Caki2 (cell line): ENCODE results near the gene LETMD1. TPM values are rescaled to one million over a fixed set of nuclear protein-coding genes. Genes with fewer than 3 reads are reported as not detected.
"Not testable (repeated sequence)": the region's sequence is repeated elsewhere in the genome, so short reads cannot be mapped to it uniquely, and the experiment has no call there.

Source experiments
- DNase-seq: peaks from one replicate; pipeline ENCODE4 v3.0.0-alpha.2; 2015; ENCODE audit warnings: low read depth
- in situ Hi-C: cut with HindIII; loops from 2 replicates; pipeline ENCODE4 v1.10.0; 2016; ENCODE audit warnings: low sequenced_read_pairs, low pct_unique_long_range_greater_than_20kb, mixed read lengths
- total RNA-seq: library from RNA; depleted of rRNA; stranded (reverse); fragments of >200 nt; shearing (Covaris generic); gene quantifications from 2 replicates; pipeline ENCODE4 v1.2.3, GENCODE V29; 2014; ENCODE audit warnings: low replicate concordance; rRNA removed

The LETMD1 gene, protein sequence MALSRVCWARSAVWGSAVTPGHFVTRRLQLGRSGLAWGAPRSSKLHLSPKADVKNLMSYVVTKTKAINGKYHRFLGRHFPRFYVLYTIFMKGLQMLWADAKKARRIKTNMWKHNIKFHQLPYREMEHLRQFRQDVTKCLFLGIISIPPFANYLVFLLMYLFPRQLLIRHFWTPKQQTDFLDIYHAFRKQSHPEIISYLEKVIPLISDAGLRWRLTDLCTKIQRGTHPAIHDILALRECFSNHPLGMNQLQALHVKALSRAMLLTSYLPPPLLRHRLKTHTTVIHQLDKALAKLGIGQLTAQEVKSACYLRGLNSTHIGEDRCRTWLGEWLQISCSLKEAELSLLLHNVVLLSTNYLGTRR
- total RNA-seq = 55.7 and 67.4 TPM in 2 replicates

- in situ Hi-C loops = no loop called here
- DNase-seq = peak; percentile 99
Measured at GRCh38 chr12:51047655-51048540, at the start of gene LETMD1. TSS of gene LETMD1 (plus strand) at chr12:51048327. CDS start at chr12:51048357, 30 bp downstream.

DNA sequence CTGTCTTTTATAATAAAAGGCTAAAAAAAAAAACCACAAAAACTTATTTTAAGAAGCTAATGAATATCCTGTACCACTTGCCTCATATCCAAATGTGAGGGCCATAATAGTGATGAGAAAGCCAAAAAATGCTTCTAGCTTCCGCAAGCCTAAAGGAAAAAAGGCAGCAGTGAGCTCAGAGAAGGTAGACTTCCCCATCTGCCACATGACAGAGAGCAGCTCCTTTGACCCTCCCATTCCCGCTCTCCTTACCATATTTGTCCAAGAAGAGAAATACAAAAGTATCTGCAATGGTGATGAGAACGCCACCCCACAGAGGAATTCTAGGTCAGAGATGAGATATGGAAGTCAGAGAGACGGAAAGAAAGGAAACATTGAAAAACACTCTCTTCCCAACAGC lies 49.0 kb upstream of the LETMD1 start:
- DNase-seq = no peak
- in situ Hi-C loops = no loop called here

DNA sequence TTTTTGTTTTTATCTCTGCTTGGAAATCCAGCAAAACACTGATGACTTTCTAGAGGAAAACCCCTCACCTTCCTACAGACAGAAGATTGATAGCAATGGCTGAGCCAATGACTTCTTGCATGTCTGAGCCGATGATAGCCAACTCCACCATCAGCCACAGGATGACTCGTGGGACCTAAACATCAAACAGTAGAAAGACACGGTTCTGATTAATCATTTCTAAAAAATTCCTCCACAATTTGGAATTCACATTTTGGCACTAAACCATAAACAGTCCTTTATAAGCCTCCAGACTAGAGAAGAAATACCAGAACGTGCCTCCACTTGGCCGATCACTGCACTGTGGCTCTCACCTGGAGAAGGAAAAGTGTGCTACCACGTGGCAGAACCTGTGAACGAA lies 47.9 kb upstream of the LETMD1 start:
- in situ Hi-C loops = no loop called here
- peak; percentile 50 for DNase-seq

DNA sequence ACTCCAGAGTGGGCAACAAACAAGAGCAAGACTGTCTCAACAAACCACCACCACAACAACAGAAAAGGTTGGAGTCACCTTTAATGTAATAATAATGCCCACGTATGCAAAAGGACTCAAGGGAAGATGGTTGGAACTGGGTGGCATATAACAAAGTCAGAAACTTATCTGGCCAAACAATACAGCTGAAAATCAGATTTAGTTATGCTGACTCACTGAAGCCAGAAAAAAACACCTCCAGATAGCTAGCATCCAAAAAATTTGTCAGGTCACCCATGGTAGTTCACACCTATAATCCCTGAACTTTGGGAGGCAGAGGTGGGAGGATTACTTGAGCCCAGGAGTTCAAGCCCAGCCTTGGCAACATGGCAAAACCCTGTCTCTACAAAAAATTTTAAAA lies 46.3 kb upstream of the LETMD1 start:
- in situ Hi-C loops = no loop called here
- no peak for DNase-seq

DNA sequence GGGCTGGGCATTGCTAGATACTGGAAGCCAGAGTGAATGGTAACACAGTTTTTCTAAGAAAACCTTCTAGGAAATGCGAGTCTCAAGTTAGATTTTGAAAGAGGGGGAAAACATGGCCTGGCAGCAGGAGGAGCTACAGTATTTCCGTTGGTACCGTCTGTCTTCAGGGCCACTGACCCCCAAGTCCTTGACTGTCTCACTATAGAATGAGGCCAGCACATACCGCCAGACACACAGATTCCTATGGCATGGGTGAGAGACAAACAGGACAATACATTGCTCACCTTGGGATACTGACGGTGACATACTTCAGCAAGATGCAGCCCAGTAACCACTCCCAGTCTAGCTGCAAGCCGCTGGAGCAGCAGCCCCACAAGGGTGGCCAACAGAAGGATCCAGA lies 43.6 kb upstream of the LETMD1 start:
- in situ Hi-C loops = no loop called here

DNA sequence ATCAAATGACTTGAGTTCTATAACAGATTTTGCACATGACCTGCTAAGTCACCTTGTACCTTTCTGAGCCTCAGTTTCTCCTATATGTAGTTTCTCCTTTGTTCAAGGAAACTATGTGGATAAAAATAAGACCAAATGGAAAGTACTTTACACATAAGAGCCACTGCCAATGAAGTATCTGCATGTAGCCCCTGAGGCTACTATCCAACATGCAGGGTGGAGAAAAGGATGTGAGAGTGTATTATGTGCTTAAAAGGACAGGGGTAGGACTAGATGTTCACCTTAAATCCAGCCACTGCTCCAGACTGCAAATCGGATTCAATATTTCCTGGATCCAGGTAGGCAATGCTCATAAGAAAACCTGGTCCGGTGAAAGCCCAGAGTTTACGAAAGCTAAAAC lies 43.1 kb upstream of the LETMD1 start:
- in situ Hi-C loops = no loop called here
- no peak for DNase-seq

More for the DNA sequence above, 43.6 kb upstream of the LETMD1 start:
- no peak for DNase-seq

DNA sequence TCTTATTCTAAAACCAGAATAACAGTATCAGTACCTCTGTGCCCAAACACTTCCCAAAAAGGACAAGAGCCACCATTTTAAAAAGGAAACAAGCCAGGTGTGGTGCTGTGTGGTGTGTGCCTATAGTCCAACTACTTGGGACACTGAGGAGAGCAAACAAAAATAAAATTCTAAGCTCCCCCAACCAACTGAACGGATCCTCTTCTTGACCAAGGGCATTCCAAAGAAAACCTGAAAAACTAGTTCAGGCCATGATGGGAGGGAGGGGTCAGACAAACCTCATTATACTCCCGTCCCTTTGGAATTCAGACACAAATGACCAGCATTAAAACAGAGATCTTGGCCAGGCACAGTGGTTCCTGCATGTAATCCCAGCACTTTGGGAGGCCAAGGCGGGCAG lies 42.5 kb upstream of the LETMD1 start:
- no peak for DNase-seq
- in situ Hi-C loops = no loop called here

DNA sequence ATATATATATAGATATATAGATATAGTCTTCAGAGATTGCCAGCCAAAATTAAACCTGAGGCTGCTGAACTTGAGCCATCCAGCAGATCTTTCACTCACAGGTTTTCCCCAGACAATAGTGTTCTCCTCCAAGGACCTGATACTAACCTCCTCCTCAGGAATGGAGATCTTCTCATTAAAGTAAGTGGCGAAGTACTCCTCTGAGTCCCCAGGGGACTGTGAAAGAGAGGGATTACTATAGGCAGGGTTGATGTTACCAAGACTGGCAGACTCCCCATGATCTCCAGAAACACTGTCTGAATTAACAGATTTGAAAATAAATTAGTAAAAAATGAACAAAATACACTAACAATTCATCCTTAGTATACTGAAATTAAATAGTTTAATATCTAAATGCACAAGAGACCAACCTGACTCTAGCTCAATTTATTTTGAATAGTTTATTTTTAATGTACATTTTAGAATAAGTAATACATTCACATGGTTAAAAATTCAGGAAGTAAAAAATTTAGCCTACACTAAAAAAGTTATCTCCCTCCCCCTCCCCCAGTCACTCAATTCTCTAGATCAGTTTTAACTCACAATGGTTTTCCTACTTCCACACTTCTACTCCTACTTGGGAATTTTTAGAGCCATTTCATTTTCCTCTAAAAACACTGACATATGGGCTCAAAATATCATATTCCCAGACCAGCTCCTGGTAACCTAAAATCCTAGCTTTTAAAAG lies 39.6 kb upstream of the LETMD1 start:
- no peak for DNase-seq

GRCh38 chr12:51009056-51009440 lies 39.1 kb upstream of the LETMD1 start:
- in situ Hi-C loops = no loop called here
- no peak for DNase-seq

More for the DNA sequence above, 39.6 kb upstream of the LETMD1 start:
- in situ Hi-C loops = no loop called here

DNA sequence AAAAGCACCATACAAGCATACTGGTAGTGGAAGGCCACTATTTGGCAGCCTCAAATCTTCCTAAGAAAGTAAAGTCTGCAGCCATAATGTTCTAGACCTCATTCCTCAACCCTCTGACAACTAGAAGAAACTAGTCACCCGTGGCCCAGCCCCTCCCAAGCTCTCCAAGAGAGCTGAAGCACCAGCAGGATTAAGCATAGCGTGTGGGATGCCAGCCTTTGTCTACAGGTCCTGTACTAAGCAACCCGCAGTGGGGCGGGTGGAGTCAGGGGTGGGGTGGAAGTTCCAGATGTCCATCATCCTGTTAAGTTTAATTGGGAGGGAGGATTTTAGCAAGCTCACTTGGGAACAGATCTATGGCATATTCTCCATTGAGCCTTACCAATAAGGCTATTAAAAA lies 36.2 kb upstream of the LETMD1 start:
- in situ Hi-C loops = no loop called here
- peak; percentile 22 for DNase-seq

GRCh38 chr12:51012570-51013236 lies 35.4 kb upstream of the LETMD1 start:
- in situ Hi-C loops = no loop called here
- no peak for DNase-seq

DNA sequence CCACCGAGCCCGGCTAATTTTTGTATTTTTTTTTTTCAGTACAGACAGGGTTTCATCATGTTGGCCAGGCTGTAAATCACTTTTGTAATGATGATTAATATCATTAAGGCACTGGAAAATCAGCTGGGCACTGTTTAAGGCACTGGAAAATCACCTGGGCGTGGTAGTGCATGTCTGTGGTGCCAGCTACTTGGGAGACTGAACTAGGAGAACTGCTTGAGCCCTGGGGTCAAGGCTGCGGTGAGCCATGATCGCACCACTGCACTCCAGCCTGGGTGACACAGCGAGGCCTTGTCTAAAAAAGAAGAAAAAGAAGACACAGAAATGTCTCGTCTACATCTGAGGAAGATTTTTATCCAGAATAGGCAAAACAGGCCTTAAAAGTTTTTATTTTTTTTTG lies 34.7 kb upstream of the LETMD1 start:
- in situ Hi-C loops = no loop called here
- peak; percentile 81 for DNase-seq

GRCh38 chr12:51014467-51014866 lies 33.7 kb upstream of the LETMD1 start:
- in situ Hi-C loops, DNase-seq: not testable (repeated sequence)

DNA sequence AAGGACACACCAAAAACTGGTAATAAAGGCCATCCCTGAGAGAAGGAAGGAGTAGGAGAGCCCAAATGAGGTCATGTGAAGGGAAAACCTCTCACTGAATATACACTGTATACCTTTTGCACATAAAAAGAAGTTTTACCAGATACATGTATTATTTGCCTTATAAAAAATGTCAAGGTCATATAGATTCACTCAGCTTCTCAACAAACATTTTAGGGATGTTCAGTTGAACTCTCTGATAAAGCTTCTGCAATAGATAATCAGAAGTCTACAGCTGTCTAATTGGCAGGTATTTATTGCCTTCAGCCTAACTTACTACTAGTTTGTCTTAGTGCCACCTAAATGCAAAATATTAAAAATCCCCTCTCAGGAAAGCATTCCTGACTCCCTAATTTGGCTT lies 30.7 kb upstream of the LETMD1 start:
- no peak for DNase-seq
- in situ Hi-C loops = no loop called here

GRCh38 chr12:51018956-51019355 lies 29.2 kb upstream of the LETMD1 start:
- in situ Hi-C loops = no loop called here
- DNase-seq = no peak

DNA sequence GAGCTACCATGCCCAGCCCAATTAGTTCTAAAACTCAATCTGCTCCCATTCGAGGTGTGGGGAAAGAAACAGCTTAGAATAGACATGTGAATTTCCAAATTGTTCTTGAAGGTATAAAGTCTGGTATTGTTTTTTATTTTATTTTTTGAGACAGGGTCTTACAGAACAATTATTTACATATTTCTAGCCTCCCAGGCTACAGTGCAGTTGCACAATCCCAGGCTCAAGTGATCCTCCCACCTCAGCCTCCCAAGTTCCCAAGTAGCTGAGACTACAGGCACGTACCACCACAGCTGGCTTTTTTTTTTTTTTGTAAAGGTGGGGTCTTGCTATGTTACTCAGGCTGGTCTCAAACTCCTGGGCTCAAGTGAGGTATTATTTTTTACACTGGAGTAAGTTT lies 28.2 kb upstream of the LETMD1 start:
- in situ Hi-C loops = no loop called here
- no peak for DNase-seq

DNA sequence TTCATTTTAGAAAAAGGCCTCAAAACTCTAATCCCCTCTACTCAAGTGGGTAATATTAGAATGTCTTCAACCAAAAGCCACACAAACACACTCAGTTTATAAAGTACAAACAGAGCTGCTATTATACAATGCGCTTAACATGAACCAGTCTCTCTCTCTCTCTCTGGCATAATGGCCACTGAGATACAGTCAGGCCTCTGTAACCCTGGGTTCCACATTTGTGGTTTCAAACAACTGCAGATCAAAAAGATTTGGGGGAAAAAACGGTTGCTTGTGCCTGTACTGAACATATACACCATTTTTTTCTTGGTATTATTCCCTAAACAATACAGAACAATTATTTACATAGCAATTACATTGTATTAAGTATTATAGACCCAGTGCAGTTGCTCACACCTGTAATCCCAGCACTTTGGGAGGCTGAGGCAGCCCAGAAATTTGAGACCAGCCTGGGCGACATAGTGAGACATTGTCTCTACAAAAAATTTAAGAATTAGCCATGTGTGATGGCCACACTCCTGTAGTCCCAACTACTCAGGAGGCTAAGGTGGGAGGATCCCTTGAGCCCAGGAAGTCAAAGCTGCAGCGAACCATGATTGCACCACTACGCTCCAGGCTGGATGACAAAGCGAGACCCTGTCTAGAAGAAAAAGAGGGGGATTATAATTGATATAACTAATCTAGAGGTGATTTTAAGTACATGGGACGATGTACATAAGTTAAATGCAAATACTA lies 27.5 kb upstream of the LETMD1 start:
- no peak for DNase-seq
- in situ Hi-C loops = no loop called here

GRCh38 chr12:51021694-51022093 lies 26.4 kb upstream of the LETMD1 start:
- no peak for DNase-seq
- in situ Hi-C loops = no loop called here
